Gastroesophageal sphincter (tissue), 4 donors: ENCODE results near the gene PSAPL1. TPM values are rescaled to one million over a fixed set of nuclear protein-coding genes. Genes with fewer than 3 reads are reported as not detected.

ENCODE experiments used
- ATAC-seq: fragments of 150-250 bp; one replicate; pipeline ENCODE4 v1.9.1; 2016; ENCODE audit warnings: mild to moderate bottlenecking, moderate library complexity
- H3K27ac ChIP-seq, 4 donors: fragments of 200-600 bp; sonication (generic) in 3 of 4; 1 replicate in 3 of 4; 2 replicates in 1 of 4; pipeline ENCODE4 v1.5.1; 2016 to 2019
- H3K27me3 ChIP-seq: fragments of 200-600 bp; sonication (generic); one replicate; pipeline ENCODE4 v1.5.1; 2019
- H3K36me3 ChIP-seq, 2 donors: fragments of 200-600 bp; sonication (generic); one replicate each; pipeline ENCODE4 v1.5.1; 2019; ENCODE audit warnings: control low read depth in 1 of 2
- H3K4me1 ChIP-seq, 3 donors: fragments of 200-600 bp; sonication (generic); 1 replicate in 2 of 3; 2 replicates in 1 of 3; pipeline ENCODE4 v1.5.1; 2016 to 2019; ENCODE audit warnings: control low read depth in 2 of 3
- H3K4me3 ChIP-seq, 2 donors: fragments of 200-600 bp; sonication (generic); one replicate each; pipeline ENCODE4 v1.5.1; 2019; ENCODE audit warnings: mild to moderate bottlenecking in 1 of 2, moderate library complexity in 1 of 2
- H3K9me3 ChIP-seq, 3 donors: fragments of 200-600 bp; sonication (generic); one replicate each; pipeline ENCODE4 v1.5.1; 2017 to 2019; ENCODE audit warnings: control low read depth in 2 of 3
- EP300 ChIP-seq: sonication (generic); formaldehyde crosslinking; IDR thresholded peaks from one replicate; pipeline ENCODE4 v1.6.1; 2017; ENCODE audit warnings: antibody characterized with exemption, mild to moderate bottlenecking
- POLR2A ChIP-seq, 2 donors: fragments of 450-650 bp; IDR thresholded peaks; one replicate each; pipeline ENCODE4 v1.6.1; 2017; ENCODE audit warnings: antibody characterized with exemption in 2 of 2, mild to moderate bottlenecking in 2 of 2, moderate library complexity in 1 of 2
- POLR2AphosphoS5 ChIP-seq: sonication (generic); formaldehyde crosslinking; IDR thresholded peaks from one replicate; pipeline ENCODE4 v1.6.1; 2017; ENCODE audit warnings: antibody characterized with exemption
- WGBS, 2 donors: methylation state at CpG; one replicate each; pipeline ENCODE4 v1.1.5; 2018; ENCODE audit warnings: low coverage in 1 of 2; 5-methylcytosine and 5-hydroxymethylcytosine counted together
- total RNA-seq, 4 donors: library from RNA; depleted of rRNA; stranded (reverse); fragments of >200 nt; gene quantifications; one replicate each; pipeline ENCODE4 v1.1.0, GENCODE V29; 2016
- TF ChIP-seq, protein P1 (sequence below), 4 experiments: fragments of 200-600 bp in 2 of 4; fragments of 450-650 bp in 2 of 4; sonication (generic) in 1 of 4; IDR thresholded peaks; one replicate each; pipeline ENCODE4 v1.5.1; 2017 to 2019; ENCODE audit warnings: antibody characterized with exemption in 4 of 4, mild to moderate bottlenecking in 2 of 4, moderate library complexity in 2 of 4

The PSAPL1 gene
- total RNA-seq, 4 donors from 2014 or later = 0.15 TPM; not detected in 3

DNA sequence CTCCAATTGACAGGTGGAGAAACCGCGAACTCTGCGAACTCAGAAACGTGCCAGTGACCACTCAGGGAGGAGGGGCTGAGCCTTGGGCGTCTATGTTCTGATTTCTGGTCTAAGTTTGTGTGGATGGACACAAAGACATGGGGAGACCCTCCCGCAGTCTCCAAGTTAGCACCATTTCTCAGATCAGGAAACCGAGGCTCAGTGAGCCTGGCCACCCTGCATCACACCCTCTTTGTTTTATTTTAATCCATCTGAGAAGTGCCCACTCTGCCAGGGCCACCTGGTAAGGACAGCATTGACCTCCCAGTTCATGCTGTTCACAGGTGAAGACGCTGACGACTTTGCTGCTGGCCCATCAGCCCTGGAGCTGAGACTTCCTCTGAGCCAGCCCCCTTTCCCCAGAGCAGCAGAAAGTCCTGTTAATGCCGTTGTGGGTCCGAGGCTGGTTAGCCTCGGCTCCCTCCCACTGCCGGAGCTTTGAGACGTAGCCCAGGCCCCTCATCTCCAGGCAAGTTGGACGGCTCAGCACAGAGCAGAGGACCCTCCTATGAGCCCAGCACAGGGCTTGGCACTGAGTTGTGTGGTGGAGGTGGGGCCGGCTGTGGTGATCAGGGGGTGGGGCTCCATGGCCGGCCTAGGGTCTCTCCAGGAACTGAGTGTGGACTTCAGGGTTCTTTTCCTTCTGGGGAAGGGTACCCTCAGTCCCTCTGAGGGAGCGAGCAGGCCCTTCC lies 43.7 kb downstream of the PSAPL1 start:
- 73 to 82% methylated on average over 8 to 10 of the region's 18 CpGs for WGBS, 2 donors
- H3K4me3 ChIP-seq = no peak overlapping the region
- no peak for ATAC-seq
- H3K4me1 ChIP-seq = peaks cover 0 to 10% (median 0%) of the 10 kb centered on the region in 3 donors
- no peak for TF ChIP-seq EP300
- TF ChIP-seq, protein P1, sequence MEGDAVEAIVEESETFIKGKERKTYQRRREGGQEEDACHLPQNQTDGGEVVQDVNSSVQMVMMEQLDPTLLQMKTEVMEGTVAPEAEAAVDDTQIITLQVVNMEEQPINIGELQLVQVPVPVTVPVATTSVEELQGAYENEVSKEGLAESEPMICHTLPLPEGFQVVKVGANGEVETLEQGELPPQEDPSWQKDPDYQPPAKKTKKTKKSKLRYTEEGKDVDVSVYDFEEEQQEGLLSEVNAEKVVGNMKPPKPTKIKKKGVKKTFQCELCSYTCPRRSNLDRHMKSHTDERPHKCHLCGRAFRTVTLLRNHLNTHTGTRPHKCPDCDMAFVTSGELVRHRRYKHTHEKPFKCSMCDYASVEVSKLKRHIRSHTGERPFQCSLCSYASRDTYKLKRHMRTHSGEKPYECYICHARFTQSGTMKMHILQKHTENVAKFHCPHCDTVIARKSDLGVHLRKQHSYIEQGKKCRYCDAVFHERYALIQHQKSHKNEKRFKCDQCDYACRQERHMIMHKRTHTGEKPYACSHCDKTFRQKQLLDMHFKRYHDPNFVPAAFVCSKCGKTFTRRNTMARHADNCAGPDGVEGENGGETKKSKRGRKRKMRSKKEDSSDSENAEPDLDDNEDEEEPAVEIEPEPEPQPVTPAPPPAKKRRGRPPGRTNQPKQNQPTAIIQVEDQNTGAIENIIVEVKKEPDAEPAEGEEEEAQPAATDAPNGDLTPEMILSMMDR (IDR thresholded peaks at IDR 0.05) = no peak
- TF ChIP-seq POLR2AphosphoS5 = no peak
- TF ChIP-seq POLR2A (IDR thresholded peaks at IDR 0.05) = no peak
- no peaks in the 10 kb centered on the region for H3K27me3 ChIP-seq
- no peaks in the 10 kb centered on the region for H3K36me3 ChIP-seq
- H3K27ac ChIP-seq = no peak overlapping the region
- H3K9me3 ChIP-seq = no peaks in the 10 kb centered on the region

DNA sequence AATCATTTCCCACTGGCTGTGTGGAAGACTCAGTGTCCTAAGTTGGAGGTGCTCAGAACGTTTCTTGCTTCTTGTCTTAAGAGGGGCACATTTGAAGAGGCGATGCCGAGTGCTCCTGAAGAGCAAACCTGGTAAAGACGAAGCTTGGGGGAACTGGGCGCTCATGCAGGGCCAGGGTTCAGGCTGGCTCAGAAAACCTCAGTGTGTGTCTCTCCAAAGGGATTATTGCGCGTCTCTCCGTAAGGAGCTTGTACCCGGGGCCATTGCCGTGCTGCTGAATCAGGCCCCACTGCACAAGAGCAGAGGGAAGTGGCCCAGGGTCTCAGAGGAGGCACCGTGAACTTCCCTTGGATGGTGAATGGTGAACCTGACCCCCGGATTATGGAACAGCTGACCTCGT lies 44.4 kb downstream of the PSAPL1 start:
- Histone ChIP-seq H3K4me3 (no peak overlapping the region), H3K4me1 (peaks cover 0 to 10% (median 0%) of the 10 kb centered on the region in 3 donors), H3K27ac (no peak overlapping the region), H3K9me3 (no peaks in the 10 kb centered on the region), H3K27me3 (no peaks in the 10 kb centered on the region), H3K36me3 (no peaks in the 10 kb centered on the region)
- 80 to 87% methylated on average over 3 to 12 of the region's 13 CpGs for WGBS, 2 donors
- no peak for TF ChIP-seq POLR2AphosphoS5
- no peak for TF ChIP-seq EP300
- TF ChIP-seq, protein P1 (IDR thresholded peaks at IDR 0.05) = no peak
- no peak for TF ChIP-seq POLR2A (IDR thresholded peaks at IDR 0.05)
- no peak for ATAC-seq

DNA sequence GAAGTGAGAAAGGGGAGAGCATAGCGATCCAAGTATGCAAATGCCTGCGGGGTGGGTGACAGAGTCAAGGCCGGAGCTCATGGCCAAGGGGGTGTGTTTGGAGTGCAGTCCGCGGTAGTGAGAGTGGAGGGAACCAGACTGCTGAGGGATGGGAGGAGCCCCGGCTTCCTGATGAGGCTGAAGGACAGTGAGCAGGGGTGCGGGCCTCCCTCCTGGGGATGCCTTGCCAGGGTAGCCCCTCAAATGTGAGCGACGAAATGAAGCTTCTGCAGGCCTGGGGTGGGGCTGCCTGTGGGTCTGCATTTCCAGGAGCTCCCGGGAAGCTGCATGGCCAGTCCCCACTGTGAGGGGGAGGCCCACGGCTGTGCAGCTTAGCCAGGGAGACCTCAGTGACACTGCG lies 45.0 kb downstream of the PSAPL1 start:
- Histone ChIP-seq H3K9me3 (no peaks in the 10 kb centered on the region), H3K4me3 (no peak overlapping the region), H3K27ac (no peak overlapping the region), H3K4me1 (peaks cover 0 to 10% (median 0%) of the 10 kb centered on the region in 3 donors), H3K27me3 (no peaks in the 10 kb centered on the region), H3K36me3 (no peaks in the 10 kb centered on the region)
- no peak for ATAC-seq
- 47% methylated on average over 7 of the region's 12 CpGs; no CpG with 5 or more reads in 1 of the 2 donors for WGBS, 2 donors
- TF ChIP-seq POLR2A (IDR thresholded peaks at IDR 0.05) (no peak), EP300 (no peak), POLR2AphosphoS5 (no peak)
- TF ChIP-seq, protein P1 (IDR thresholded peaks at IDR 0.05) = no peak

DNA sequence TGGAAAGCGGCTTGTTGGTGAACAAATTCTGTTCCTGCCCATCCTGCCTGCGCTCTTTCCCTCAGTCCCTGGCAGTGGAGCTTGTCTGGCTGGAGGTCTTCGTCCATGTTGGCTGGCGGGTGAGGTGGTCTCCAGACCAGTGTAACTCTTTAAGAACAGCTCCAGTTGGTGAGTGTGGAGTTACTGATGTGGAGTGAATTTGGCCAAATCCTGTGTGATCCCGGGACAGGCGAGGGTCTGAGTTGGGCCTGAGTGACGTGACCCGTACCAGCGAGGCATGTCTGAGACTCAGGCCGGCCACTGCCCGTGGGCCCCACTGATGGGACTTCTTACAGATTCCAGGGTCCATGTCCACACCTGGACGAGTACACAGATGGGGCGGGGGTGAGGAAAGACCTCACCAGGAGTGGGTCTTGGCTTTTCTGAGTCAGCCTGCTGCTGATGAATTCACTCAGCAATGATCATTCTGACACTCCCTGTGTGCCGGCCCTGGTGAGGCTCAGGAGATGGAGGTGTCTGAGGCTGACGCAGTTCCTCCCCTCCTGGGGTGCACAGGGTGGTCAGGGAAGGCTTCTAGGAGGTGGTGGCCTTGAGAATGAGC lies 45.5 kb downstream of the PSAPL1 start:
- no peak for ATAC-seq
- no peak overlapping the region for H3K4me3 ChIP-seq
- WGBS, 2 donors = 40 to 60% methylated on average over 1 to 2 of the region's 15 CpGs
- no peaks in the 10 kb centered on the region for H3K36me3 ChIP-seq
- H3K27ac ChIP-seq = no peak overlapping the region
- H3K27me3 ChIP-seq = no peaks in the 10 kb centered on the region
- H3K4me1 ChIP-seq = peaks cover 0 to 10% (median 0%) of the 10 kb centered on the region in 3 donors
- TF ChIP-seq POLR2A (IDR thresholded peaks at IDR 0.05) = no peak
- TF ChIP-seq, protein P1 (IDR thresholded peaks at IDR 0.05) = no peak
- no peak for TF ChIP-seq EP300
- no peaks in the 10 kb centered on the region for H3K9me3 ChIP-seq

DNA sequence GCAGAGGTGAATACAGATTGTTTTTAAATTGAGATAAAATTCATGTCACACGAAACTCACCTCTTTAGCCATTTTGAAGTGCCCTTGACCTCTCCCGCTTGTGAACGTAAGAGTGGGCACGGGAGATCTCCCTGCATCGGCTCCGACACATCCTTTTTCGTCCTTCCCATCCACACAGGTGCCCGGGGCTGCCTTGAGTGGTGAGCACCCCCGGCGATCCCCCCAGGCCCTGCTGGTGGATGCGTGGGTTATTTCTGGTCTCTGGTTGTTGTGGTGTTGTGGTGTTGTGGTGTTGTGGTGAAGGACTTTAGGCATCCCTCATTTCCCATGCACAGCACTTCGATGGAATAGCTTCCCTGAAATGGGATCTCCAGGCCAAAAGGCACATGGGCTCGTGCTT lies 46.1 kb downstream of the PSAPL1 start:
- Histone ChIP-seq H3K4me3 (no peak overlapping the region), H3K36me3 (no peaks in the 10 kb centered on the region), H3K27ac (no peak overlapping the region), H3K27me3 (no peaks in the 10 kb centered on the region), H3K9me3 (no peaks in the 10 kb centered on the region), H3K4me1 (peaks cover 0 to 10% (median 0%) of the 10 kb centered on the region in 3 donors)
- TF ChIP-seq EP300 (no peak), POLR2A (IDR thresholded peaks at IDR 0.05) (no peak), POLR2AphosphoS5 (no peak)
- TF ChIP-seq, protein P1 (IDR thresholded peaks at IDR 0.05) = no peak
- 79 to 100% methylated on average over 2 to 8 of the region's 13 CpGs for WGBS, 2 donors
- ATAC-seq = no peak
